K562 (cell line): ENCODE data around the gene PTPRU. TPM values are rescaled to one million over a fixed set of nuclear protein-coding genes. Genes with fewer than 3 reads are reported as not detected.

Experiments
- ATAC-seq: fragments of 200-7000 bp; cut with Tn5 transposase; 3 replicates; pipeline ENCODE4 v1.9.1; 2020; ENCODE audit warnings: moderate library complexity
- BruUV-seq: library from RNA; stranded (reverse); fragments of 400-500 nt; replicated peaks from 2 replicates; lab custom pipeline; 2021; lab: Mats Ljungman, UMichigan
- CTCF ChIA-PET: fragments of 300-600 bp; formaldehyde crosslinking; extraction: SDS; loops from one replicate; lab custom pipeline; 2021; ENCODE audit warnings: low intra/inter-chr PET ratio; lab: Yijun Ruan, JAX
- POLR2A ChIA-PET: fragments of 300-600, 350-650 bp; sonication (Branson Sonifier 250); formaldehyde crosslinking; extraction: SDS; loops from one replicate; lab custom pipeline; 2021; ENCODE audit warnings: antibody characterized with exemption, inconsistent platforms; lab: Yijun Ruan, JAX
- DNase-seq, 4 experiments: peaks; one replicate each; pipeline versions ENCODE4 v3.0.0 to v3.0.0-alpha.2; 2011 to 2018; ENCODE audit warnings: low spot score in 3 of 4, mixed read lengths in 3 of 4; ENCODE audit errors: extremely low read depth in 1 of 4
- FAIRE-seq: peaks from 2 replicates; lab custom pipeline; 2011; peaks lifted over from hg19 to GRCh38; lab: Jason Lieb, UNC
- H2AFZ ChIP-seq: 2 replicates; pipeline ENCODE4 v1.6.0; 2011; ENCODE audit warnings: low read depth, low read length, control low read depth, inconsistent platforms
- H3K27ac ChIP-seq: fragments of 200-600 bp; 3 replicates; pipeline ENCODE4 v1.8.0; 2011; ENCODE audit warnings: low read depth, mild to moderate bottlenecking, control low read depth, inconsistent platforms, low read length, moderate library complexity, mixed read lengths; ENCODE audit errors: extremely low read depth
- H3K27me3 ChIP-seq, 2 experiments: fragments of 300-600 bp in 1 of 2; 2 replicates in 1 of 2; 3 replicates in 1 of 2; pipeline versions ENCODE4 v1.6.0 to v1.8.0; 2011; ENCODE audit warnings: inconsistent platforms in 2 of 2, low read length in 2 of 2, mild to moderate bottlenecking in 1 of 2, mixed read lengths in 1 of 2, moderate library complexity in 1 of 2; ENCODE audit not compliant: control insufficient read depth in 2 of 2, insufficient read depth in 2 of 2
- H3K36me3 ChIP-seq: fragments of 300-600 bp; 3 replicates; pipeline ENCODE4 v1.8.0; 2011; ENCODE audit warnings: mild to moderate bottlenecking, low read length, inconsistent platforms; ENCODE audit not compliant: control insufficient read depth, insufficient read depth
- H3K4me1 ChIP-seq, 2 experiments: fragments of 200-600 bp in 1 of 2; replicated peaks in 1 of 2; 2 replicates in 1 of 2; 3 replicates in 1 of 2; pipeline versions ENCODE4 v1.5.1 to v1.8.0; 2011; ENCODE audit warnings: inconsistent platforms in 2 of 2, low read length in 2 of 2, mild to moderate bottlenecking in 1 of 2, mixed read lengths in 1 of 2, moderate library complexity in 1 of 2; ENCODE audit not compliant: control insufficient read depth in 2 of 2, insufficient read depth in 2 of 2
- H3K4me2 ChIP-seq: 2 replicates; pipeline ENCODE4 v1.6.1; 2011; ENCODE audit warnings: low read length, control low read depth, inconsistent platforms, mixed read lengths; ENCODE audit not compliant: insufficient read depth
- H3K4me3 ChIP-seq: fragments of 200-600 bp; sonication (generic), shearing (Covaris generic); 2 replicates; pipeline ENCODE4 v1.5.1; 2016; ENCODE audit warnings: control low read depth, inconsistent platforms
- H3K79me2 ChIP-seq: fragments of 200-600 bp; 3 replicates; pipeline ENCODE4 v1.8.0; 2011; ENCODE audit warnings: low read length, inconsistent platforms; ENCODE audit not compliant: control insufficient read depth, insufficient read depth
- H3K9ac ChIP-seq, 2 experiments: 2 replicates each; pipeline versions ENCODE4 v1.6.0 to v1.6.1; 2011; ENCODE audit warnings: low read depth in 2 of 2, low read length in 2 of 2, control low read depth in 1 of 2, inconsistent platforms in 1 of 2, mild to moderate bottlenecking in 1 of 2, mixed read lengths in 1 of 2; ENCODE audit not compliant: insufficient read depth in 1 of 2
- H3K9me1 ChIP-seq: one replicate; pipeline ENCODE4 v1.6.0; 2011; ENCODE audit warnings: inconsistent platforms, mild to moderate bottlenecking, low read length, moderate library complexity; ENCODE audit not compliant: control insufficient read depth, insufficient read depth
- H3K9me3 ChIP-seq: replicated peaks from 2 replicates; pipeline ENCODE4 v1.5.1; 2011; ENCODE audit warnings: low read depth, low read length, inconsistent platforms; ENCODE audit not compliant: control insufficient read depth, insufficient read depth
- H4K20me1 ChIP-seq: replicated peaks from 2 replicates; pipeline ENCODE4 v1.6.1; 2011; ENCODE audit warnings: low read length, inconsistent platforms, mixed read lengths; ENCODE audit not compliant: control insufficient read depth, insufficient read depth
- FOSL1 ChIP-seq: fragments of 200-800 bp; sonication (Bioruptor generic); conservative IDR thresholded peaks from 2 replicates; pipeline ENCODE4 v1.6.1; 2016; ENCODE audit warnings: missing genetic modification characterization, missing compliant biosample characterization
- HNRNPUL1 ChIP-seq: fragments of 200-400 bp; formaldehyde crosslinking; IDR thresholded peaks from 2 replicates; pipeline ENCODE4 v1.6.1; 2017; ENCODE audit warnings: low read length
- MAFG ChIP-seq: fragments of 450-650 bp; conservative IDR thresholded peaks from 2 replicates; pipeline ENCODE4 v1.6.1; 2016; ENCODE audit warnings: missing genetic modification characterization, missing compliant biosample characterization
- OTX1 ChIP-seq: fragments of 450-650 bp; formaldehyde crosslinking; IDR thresholded peaks from 2 replicates; pipeline ENCODE4 v1.4.0; 2022; ENCODE audit warnings: mild to moderate bottlenecking
- TCF7L2 ChIP-seq: fragments of 150-350 bp; IDR thresholded peaks from 2 replicates; pipeline ENCODE4 v1.6.1; 2016; ENCODE audit warnings: low read depth, mild to moderate bottlenecking, low read length, moderate library complexity
- USF2 ChIP-seq: sonication (generic); formaldehyde crosslinking; IDR thresholded peaks from 2 replicates; pipeline ENCODE4 v1.5.0; 2020; ENCODE audit warnings: missing genetic modification reagents
- ZNF740 ChIP-seq, 3 experiments: fragments of 200-800 bp in 1 of 3; sonication (Bioruptor generic) in 1 of 3; sonication (generic) in 1 of 3; formaldehyde crosslinking in 1 of 3; IDR thresholded peaks; 2 replicates each; pipeline versions ENCODE4 v1.6.1 to v1.8.0; 2016 to 2022; ENCODE audit warnings: mild to moderate bottlenecking in 2 of 3, missing compliant biosample characterization in 2 of 3, missing genetic modification characterization in 2 of 3, missing genetic modification reagents in 1 of 3
- ZNF76 ChIP-seq: fragments of 250-450 bp; sonication (Bioruptor Pico); IDR thresholded peaks from 2 replicates; pipeline ENCODE4 v1.4.0; 2020; ENCODE audit warnings: mild to moderate bottlenecking, moderate library complexity, borderline replicate concordance
- WGBS: fragments of 100-300 bp; shearing (Covaris generic); methylation state at CpG from one replicate; pipeline ENCODE4 v1.1.6; 2016; ENCODE audit warnings: low coverage, mixed read lengths; ENCODE audit not compliant: insufficient coverage; ENCODE audit errors: missing lambda C conversion rate; 5-methylcytosine and 5-hydroxymethylcytosine counted together
- in situ Hi-C: fragments of 300-500 bp; cut with MboI; formaldehyde crosslinking; loops from 4 replicates; pipeline ENCODE4 v1.15.0; 2018; ENCODE audit warnings: inconsistent platforms, mixed read lengths
- intact Hi-C: fragments of 100-400 bp; cut with micrococcal nuclease; formaldehyde crosslinking; loops from 2 replicates; pipeline ENCODE4 v1.14.2; 2022
- polyA plus RNA-seq, 8 experiments: library from polyadenylated mRNA; depleted of rRNA in 4 of 8; stranded (reverse) in 5 of 8; unstranded in 3 of 8; fragments of >200 nt; fragmentation: Nextera tagmentation in 2 of 8; fragmentation: Illumina TruSeq in 1 of 8; extraction: Ambion mirVana in 2 of 8; extraction: Trizol in 1 of 8; gene quantifications; 2 replicates each; pipeline versions ENCODE4 v1.2.1 to v1.2.3, GENCODE V29; 2011 to 2014; ENCODE audit warnings: inconsistent platforms in 1 of 8, missing spikeins in 1 of 8
- total RNA-seq, 7 experiments: library from RNA; depleted of rRNA in 6 of 7; stranded (reverse); fragments of >200 nt in 6 of 7; fragmentation: Illumina TruSeq in 2 of 7; extraction: Trizol in 2 of 7; gene quantifications; 2 replicates each; pipeline versions ENCODE4 v1.2.1 to v1.2.3, GENCODE V29; 2011 to 2021; ENCODE audit warnings: low replicate concordance in 1 of 7

PTPRU gene
- total and polyA plus RNA-seq, 9 of the 15 experiments (the other 6 are each of a cell fraction or from before 2014, with no cell fraction given) = 0.01 to 2.9 (median 1.0) TPM

GRCh38 chr1:29349871-29350491 is 113.7 kb downstream of the PTPRU start (continued):
- peak; percentile 98 for TF ChIP-seq USF2
- no peak for TF ChIP-seq HNRNPUL1
- TF ChIP-seq OTX1 = peak; percentile 47; the same call in 1 of the 2 replicates
- TF ChIP-seq MAFG = no peak

GRCh38 chr1:29352719-29353420 is 116.5 kb downstream of the PTPRU start:
- CTCF ChIA-PET = no interaction called here
- Histone ChIP-seq H3K4me3 (no peak overlapping the region), H3K27ac (no peak overlapping the region), H2AFZ (no peak overlapping the region), H3K9ac (no peak overlapping the region), H3K36me3 (no peaks in the 10 kb centered on the region), H3K9me3 (no peaks in the 10 kb centered on the region), H3K4me2 (no peak overlapping the region), H3K79me2 (no peaks in the 10 kb centered on the region), H4K20me1 (no peaks in the 10 kb centered on the region), H3K4me1 (peaks cover 5 to 11% of the 10 kb centered on the region in 2 experiments; a peak in 4 of 5 replicates), H3K9me1 (no peaks in the 10 kb centered on the region), H3K27me3 (peaks cover 5 to 27% of the 10 kb centered on the region in 2 experiments; a peak in 3 of 5 replicates)
- in situ Hi-C loops (no loop called here), intact Hi-C loops (no loop called here)
- WGBS = 0% methylated on average over 4 of the region's 4 CpGs
- DNase-seq (no peak), ATAC-seq (no peak), FAIRE-seq (no peak)
- no peak for TF ChIP-seq ZNF740 (CRISPR knock-in tag; IDR thresholded peaks at IDR 0.05)
- no peak for TF ChIP-seq ZNF740 (tag; IDR thresholded peaks at IDR 0.05)
- TF ChIP-seq TCF7L2 = no peak
- TF ChIP-seq FOSL1 (tag) = no peak
- no peak for TF ChIP-seq ZNF76 (CRISPR knock-in tag)
- POLR2A ChIA-PET = interaction anchor here (0.6 kb wide), 2 partner anchors 9 to 23 kb away, joined by 3 read pairs; no protein-coding TSS in a partner anchor
- no TSS peak for BruUV-seq
